MM.1S (cell line): Measurements from ENCODE around the gene OR52E5.

Experiments used
- EZH2phosphoT487 ChIP-seq: fragments of 300-600 bp; sonication (generic); IDR thresholded peaks from 2 replicates; pipeline ENCODE4 v1.6.1; 2018; ENCODE audit warnings: antibody characterized with exemption, low read length
- TF ChIP-seq, protein P1 (sequence below): fragments of 300-600 bp; sonication (generic); IDR thresholded peaks from 2 replicates; pipeline ENCODE4 v1.5.1; 2016; ENCODE audit warnings: antibody characterized with exemption, low read length, mixed read lengths

DNA sequence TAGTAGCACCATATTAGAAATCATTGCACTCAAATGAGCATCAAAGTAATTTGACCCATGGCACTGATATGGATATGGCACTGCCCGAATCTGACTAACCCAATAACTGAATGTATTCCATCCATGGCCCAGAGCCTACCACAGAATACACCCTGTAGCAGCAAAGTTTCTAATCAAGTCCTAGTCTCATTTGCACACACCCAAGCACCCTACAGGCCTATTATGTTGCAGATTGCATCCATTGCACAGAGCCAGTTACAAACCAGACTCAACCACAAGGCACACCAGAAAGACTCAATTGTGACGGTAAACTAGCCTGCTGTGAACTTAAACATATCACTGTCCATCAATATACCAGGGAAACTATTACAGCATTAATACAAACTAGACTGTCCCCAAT, 6.5 kb downstream of the OR52E5 start:
- TF ChIP-seq, protein P1, sequence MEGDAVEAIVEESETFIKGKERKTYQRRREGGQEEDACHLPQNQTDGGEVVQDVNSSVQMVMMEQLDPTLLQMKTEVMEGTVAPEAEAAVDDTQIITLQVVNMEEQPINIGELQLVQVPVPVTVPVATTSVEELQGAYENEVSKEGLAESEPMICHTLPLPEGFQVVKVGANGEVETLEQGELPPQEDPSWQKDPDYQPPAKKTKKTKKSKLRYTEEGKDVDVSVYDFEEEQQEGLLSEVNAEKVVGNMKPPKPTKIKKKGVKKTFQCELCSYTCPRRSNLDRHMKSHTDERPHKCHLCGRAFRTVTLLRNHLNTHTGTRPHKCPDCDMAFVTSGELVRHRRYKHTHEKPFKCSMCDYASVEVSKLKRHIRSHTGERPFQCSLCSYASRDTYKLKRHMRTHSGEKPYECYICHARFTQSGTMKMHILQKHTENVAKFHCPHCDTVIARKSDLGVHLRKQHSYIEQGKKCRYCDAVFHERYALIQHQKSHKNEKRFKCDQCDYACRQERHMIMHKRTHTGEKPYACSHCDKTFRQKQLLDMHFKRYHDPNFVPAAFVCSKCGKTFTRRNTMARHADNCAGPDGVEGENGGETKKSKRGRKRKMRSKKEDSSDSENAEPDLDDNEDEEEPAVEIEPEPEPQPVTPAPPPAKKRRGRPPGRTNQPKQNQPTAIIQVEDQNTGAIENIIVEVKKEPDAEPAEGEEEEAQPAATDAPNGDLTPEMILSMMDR: no peak
- no peak for TF ChIP-seq EZH2phosphoT487
